ENCODE results near the gene TTC6.

- TF ChIP-seq CTCF (IDR thresholded peaks at IDR 0.05; ENCODE audit: poor library complexity, severe bottlenecking), result no peak
- TF ChIP-seq RAD21 (conservative IDR thresholded peaks at IDR 0.05), result no peak
- TF ChIP-seq EP300 (conservative IDR thresholded peaks at IDR 0.05; ENCODE audit: poor library complexity, severe bottlenecking), result no peak
- no peak for TF ChIP-seq EZH2 (IDR thresholded peaks at IDR 0.05; ENCODE audit: borderline replicate concordance, insufficient read depth, low read length, poor library complexity, severe bottlenecking)
- TF ChIP-seq POLR2AphosphoS5 (IDR thresholded peaks at IDR 0.05), result no peak
Observed at GRCh38 chr14:37551119-37551518, 44.3 kb upstream of the TTC6 start.

All from neural cell (in vitro differentiated cells).